GM21528 (cell line): ENCODE measurements around the gene SETD1B.
"Not testable (repeated sequence)": the region's sequence is repeated elsewhere in the genome, so short reads cannot be mapped to it uniquely, and the experiment has no call there.

Experiments used
- ATAC-seq: cut with Tn5 transposase; IDR thresholded peaks from one replicate; pipeline ENCODE4 v1.9.1; 2021; ENCODE audit warnings: mild to moderate bottlenecking, moderate library complexity; ENCODE audit not compliant: unreplicated experiment, low FRiP score

Gene SETD1B

DNA sequence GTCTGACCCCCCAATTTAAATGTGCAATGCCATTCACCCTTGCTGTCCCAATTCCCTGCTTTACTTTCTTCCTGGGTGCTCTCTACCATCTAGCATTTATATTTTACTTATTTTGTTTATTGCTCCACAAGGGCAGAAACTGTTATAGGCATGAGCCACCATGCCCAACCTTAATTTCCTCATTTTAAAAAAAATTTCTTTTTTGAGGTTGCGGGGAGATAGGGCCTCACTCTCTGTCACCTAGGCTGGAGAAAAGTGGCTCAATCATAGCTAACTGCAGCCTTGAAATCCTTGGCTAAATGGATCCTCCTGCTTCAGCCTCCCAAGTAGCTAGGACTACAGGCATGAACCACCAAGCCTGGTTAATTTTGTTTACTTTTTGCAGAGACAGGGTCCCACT lies 41.9 kb downstream of the SETD1B start:
- ATAC-seq, result no peak

DNA sequence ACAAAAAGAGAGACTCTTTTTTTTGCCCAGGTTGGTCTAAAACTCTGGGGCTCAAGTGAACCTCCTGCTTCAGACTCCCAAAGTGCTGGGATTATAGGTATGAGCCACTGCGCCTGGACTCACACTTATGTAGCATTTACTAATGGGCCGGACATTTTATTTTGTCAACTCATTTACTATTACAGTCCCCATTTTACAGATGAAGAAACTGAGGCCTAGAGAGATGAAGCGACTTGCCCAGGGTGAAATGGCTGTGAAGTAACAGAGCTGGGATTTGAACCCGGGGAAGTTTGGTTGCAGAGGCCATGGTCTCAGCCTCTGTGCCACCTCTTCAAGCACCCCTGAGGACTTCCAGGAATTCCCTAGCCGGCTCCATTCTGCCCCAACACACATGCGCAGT lies 45.4 kb downstream of the SETD1B start:
- ATAC-seq, result no peak

DNA sequence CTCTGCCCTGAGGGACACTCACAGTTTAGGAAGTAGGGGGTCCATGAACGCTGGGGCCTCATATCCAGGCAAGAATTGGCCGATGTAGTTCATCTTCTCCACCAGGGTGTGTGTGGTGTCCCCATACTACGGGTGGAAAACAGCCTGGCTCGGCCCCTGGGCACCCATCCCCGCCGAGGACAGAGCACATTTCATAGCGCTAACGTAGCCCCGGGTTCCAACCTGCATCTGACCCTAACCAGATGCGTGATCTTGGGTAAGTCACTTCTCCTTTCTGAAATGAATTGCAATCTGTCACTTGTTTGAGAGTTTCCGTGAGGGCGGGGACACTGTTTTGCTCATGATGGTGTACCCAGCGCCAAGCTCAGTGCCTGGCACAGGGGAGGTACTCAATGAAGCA lies 45.9 kb downstream of the SETD1B start:
- ATAC-seq, result no peak

DNA sequence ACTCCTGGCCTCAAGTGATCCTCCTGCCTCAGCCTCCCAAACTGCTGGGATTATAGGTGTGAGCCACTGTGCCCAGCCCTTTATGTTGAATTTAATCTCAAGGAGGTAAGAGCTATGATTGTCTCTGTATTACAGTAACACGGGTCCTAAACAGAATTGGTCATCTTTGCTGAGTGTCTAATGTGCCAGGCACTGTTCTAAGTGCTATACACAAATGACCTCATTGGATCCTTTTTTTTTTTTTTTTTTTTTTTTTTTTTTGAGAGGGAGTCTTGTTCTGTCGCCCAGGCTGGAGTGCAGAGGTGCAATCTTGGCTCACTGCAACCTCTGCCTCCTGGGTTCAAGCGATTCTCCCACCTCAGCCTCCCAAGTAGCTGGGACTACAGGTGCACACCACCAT lies 48.6 kb downstream of the SETD1B start:
- not testable (repeated sequence) for ATAC-seq

DNA sequence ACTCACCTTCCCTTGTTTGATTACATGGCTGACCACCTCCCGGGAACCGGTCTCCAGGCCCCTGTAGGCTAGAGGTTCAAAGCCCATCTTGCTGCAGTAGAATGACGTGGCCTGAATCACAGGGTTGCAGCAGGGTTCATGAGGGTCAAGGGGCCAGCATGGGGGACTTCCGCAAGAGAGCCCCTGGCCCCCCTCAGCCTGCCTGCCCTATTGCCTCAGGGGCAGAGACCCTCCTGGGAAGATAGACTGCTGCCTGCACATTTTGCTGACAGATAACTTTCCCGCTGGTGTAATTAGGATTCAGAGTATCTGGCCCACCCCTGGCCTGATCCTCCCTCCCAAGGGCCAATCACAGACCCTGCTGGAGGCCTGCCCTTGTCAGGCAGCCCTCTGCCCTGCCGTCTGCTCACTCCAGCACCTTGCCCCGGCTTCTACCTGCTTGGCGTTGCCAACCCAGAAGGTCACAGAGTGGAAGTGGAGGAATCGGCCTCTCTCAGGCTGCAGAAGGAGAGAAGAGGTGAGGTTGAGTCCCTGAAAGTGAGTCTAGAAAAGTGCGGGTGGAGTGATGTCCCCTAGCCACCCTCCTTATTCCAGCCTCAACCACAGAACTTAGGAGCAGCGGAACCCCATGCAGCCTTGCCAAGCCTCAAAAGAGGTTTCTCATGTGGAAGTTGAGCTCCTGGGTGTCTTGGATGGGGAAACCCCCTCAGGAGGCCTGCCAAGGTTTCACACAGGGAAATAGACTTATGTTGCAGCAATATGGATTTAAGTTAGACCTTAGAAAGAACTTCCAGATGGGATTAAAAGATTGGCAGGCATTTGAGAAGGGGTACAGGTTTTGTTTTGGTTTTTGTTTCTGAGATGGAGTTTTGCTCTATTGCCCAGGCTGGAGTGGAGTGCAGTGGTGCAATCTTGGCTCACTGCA lies 53.8 kb downstream of the SETD1B start:
- ATAC-seq, result no peak

DNA sequence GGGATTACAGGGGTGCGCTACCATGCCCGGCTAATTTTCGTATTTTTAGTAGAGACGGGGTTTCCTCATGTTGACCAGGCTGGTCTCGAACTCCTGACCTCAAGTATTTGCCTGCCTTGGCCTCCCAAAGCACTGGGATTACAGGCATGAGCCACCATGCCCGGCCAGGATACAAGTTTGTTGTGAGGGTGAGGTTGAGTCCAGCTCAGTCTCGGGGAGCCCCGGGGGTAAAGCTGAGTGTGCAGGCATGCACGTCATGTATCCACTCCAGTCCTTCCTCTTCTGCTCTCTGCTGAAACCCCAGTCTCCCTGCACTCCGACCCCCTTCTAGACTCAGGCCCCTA lies 54.5 kb downstream of the SETD1B start:
- ATAC-seq, result no peak

DNA sequence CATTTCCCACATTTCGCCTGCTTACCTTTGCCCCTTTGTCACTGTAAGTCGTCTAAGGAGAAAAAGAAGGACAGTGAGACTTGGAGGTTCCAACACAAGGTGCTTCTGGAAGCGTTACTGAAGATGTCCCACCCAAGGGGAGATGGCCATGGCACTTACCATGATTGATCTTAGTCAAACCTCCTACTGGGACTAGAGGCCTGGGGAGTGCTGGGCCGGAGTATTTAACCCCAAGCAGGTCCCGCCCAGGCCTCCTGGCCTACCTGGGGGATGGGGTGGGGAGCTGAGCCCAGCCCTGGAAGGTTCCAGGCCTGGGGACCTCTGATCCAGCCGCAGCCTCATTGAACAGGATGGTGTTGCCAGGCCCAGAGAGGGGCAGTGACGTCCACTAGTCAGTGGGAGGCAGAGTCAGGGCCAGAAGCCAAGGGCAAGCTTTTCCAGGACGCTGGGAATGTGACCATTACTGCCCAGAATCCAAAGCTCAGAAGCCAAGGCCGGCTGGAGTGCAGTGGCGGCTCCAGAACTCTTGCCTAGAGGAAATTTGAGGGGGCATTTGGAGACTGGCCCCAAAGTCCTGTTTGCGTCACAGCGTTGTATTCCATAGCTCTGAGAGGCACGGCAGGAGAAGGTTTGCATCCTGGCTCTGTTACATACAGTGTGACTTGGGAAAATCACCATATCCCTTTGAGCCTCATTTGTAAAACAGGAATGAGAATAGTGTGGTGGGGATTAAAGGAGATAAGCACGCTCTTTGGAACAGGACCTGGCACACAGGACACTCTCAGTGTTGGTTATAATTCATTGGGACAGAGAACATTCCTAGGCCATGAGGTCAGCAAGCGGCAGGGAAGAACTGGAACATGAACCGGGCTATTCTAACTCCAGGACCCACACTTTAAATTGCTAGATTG lies 55.1 kb downstream of the SETD1B start, which contains the start of gene HPD:
HPD (minus strand) TSS at position 198 of the 911 bp plus-strand sequence; CDS start at position 162, 36 bp downstream.
- no peak for ATAC-seq

DNA sequence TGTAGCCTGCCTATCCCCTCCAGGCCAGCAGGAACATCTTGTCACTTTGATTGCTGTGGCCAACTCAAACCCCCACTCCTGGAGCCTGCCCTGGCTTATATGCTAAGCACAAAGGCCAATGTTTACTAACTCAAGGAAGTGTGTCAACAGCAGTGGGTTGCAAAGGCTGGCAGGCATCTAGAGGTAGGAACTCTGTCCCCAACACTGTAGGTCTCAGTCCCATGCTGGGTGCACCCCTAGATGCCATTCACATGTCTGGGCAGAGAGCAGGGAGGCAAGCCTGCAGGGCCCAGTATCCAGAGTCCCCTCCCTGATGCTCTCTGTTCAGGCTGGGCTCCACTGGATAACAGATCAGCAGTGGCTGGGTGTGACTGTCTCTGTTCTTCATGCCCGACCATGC lies 56.4 kb downstream of the SETD1B start:
- ATAC-seq, result no peak

DNA sequence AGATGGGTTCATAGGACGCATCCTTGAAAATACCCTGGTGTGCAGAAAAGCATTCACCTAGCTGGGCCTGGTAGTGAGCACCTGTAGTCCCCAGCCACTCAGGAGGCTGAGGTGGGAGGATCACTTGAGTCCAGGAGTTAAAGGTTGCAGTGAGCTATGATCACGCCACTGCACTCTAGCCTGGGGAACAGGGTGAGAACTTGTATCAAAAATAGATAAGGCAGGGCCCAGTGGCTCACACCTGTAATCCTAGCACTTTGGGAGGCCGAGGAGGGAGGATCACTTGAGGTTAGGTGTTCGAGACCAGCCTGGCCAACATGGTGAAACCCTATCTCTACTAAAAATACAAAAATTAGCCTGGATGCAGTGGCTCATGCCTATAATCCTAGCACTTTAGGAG lies 56.9 kb downstream of the SETD1B start:
- ATAC-seq, result not testable (repeated sequence)

DNA sequence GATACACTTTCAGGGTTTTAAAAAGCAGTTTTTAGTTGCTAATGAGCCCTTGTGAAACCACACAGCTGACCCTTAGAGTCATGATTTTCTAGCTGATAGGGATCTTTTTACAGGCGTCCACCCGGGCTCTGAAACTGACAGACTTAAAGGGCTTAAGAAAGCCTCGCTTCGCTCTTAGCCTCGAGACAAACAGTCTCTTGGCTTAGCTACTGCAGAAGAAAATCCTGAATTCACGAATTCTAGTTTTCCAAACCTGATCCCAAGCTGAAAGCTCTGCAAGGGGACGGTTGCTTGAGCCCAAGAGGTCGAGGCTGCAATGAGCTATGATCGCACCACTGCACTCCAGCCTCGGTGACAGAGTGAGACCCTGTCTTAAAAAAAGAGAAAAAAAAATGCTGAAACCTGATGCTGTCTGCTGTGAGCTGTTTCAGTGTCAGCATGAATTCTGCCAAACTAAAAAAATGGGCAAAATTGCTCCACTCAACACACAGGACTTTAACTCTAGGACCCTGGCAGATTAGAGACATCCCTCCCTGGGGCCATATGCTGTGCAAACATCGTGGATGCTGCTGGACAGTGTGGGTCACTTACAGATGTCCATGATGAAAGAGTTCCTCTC lies 57.9 kb downstream of the SETD1B start:
- ATAC-seq, result no peak

DNA sequence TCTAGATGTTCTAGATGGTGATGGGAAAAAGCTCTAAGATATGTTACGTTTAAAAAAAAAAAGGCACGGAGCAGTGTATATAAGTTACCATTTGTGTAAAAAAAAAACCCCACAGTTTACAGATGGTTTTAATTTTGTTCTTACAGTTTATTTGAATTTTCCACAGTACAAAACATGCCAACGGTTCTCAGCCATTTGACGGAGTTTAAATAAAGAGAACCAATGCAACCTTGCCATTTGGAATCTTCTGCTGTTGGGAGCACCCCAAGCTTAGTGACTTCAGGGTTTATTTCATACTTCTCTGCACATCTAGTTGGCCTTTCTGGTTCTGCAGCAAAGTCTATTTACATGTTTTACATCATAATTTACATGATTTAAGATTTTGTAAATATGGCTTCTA lies 62.5 kb downstream of the SETD1B start:
- ATAC-seq, result no peak

DNA sequence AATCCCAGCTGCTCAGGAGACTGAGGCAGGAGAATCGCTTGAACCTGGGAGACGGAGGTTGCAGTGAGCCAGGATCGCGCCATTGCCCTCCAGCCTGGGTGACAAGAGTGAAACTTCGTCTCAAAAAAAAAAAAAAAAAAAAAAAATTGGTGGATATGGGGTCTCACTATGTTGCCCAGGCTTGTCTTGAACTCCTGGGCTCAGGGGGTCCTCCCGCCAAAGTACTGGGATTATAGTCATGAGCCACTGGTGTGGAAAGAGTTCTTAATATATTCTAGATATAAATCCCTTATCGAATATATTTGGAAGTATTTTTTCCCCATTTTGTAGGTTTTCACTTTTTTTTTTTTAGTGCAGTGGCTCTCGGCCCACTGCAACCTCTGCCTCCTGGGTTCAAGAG lies 65.4 kb downstream of the SETD1B start:
- not testable (repeated sequence) for ATAC-seq

DNA sequence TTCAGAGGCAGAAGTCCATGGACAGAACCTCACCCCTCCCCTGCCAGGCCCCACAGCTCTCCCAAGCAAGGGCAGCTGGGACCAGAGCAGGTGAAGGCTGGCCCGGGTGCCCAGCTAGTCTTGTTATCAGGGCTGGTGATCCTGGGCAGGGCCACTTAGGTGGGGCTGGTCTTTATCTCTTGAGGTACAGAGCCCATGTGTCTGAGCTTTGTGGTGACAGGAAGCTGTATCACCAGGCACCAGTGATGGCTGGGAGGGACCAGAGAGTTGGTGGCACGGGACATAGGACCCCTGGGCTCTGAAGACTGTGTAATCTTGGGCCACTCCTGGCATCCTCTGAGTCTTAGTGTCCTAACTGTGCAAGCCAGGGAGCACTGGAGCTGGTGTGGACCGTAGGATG lies 67.7 kb downstream of the SETD1B start:
- ATAC-seq, result no peak

DNA sequence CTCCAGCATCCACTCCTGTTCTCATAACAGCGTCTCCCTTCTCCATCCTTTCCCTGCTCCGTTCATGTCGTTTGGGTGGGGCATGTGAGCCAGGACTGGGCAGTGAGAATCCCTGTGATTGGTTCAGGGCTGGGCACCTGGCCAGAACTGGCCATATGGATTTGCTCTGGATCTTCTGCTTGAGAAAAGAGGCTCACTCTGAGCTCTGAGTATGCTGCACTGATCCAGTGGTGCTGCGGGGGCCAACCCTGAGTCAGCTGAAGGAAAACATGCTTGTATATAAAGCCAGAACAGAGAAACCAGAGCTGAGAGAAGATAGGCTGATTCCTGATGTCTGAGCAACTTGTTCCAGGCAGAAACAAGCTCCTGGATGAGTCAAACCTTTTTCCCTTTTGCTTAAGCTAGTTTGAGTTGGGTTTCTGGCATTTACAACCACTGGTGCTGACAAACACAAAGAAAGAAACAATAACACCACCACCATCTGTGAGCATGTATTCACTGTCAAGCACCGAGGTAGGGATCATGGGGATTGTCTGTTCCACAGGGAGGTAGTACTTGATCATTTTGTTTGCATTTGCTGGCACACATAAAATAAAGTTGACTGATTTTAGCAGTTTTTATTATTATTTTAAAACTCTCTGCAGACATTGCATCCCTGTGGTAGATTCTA lies 68.9 kb downstream of the SETD1B start:
- no peak for ATAC-seq

DNA sequence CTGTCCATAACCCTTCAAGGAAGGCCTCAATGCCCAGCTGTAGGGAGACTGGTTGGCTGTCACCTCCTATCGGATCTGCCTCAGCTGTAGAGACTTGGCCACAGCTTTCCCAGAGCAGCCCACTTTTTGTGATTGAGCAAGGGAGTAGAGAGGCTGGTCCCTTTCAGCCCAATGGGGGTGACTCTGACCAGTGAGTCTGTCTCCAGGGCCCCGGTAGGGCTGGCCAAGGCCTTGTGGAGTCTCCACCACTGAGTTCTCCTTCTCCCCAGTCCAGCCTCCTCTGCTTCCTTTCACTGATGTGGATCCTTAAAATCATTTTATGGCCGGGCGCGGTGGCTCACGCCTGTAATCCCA lies 69.4 kb downstream of the SETD1B start:
- no peak for ATAC-seq

DNA sequence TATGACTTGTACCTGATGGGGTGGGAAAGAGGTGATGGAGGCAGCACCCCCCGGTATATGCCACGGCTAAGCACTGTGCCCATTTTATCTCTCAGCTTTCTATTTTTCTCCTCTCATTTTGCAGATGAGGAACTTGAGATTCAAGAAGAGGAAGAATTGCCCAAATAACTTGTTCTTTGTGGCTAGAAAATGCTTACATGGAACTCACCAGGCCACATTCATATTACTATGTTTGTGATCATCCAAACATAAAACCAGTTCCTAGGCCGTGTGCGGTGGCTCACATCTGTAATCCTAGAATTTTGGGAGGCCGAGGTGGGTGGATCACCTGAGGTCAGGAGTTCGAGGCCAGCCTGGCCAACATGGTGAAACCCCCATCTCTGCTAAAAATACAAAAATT lies 70.3 kb downstream of the SETD1B start:
- no peak for ATAC-seq

DNA sequence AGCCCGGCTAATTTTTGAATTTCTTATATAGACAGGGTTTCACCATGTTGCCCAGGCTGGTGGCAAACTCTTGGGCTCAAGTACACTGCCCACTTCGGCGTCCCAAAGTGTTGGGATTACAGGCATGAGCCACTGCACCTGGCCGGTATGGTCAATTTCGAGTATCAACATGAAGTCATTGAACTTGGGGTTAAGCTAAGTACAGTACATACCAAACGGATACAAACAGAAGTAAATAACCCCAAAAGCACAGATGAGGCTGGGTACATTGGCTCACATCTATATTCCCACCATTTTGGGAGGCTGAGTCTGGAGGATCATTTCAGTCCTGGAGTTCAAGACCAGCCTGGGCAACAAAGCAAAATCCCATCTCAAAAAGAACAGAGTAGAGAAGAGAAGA lies 71.8 kb downstream of the SETD1B start:
- ATAC-seq, result no peak

DNA sequence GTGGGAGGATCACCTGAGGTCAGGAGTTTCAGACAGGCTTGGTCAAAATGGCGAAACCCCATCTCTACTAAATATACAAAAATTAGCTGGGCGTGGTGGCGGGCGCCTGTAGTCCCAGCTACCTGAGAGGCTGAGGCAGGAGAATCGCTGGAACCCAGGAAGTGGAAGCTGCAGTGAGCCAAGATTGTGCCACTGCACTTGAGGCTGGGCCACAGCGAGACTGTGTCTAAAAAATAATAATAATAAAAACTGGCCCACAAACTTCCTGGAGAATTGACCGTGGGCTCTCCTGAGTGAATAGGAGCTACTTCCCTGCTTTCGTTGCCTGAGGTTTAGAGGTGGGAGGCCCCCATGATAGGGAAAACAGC lies 72.3 kb downstream of the SETD1B start:
- not testable (repeated sequence) for ATAC-seq
